A549 (cell line): ENCODE results near the gene ERGIC1. TPM values are rescaled to one million over a fixed set of nuclear protein-coding genes. Genes with fewer than 3 reads are reported as not detected.

ENCODE experiments used
- ATAC-seq, 2 experiments: fragments of 200-7000 bp in 1 of 2; fragments of >200 bp in 1 of 2; cut with Nextera tagmentation in 1 of 2; cut with Tn5 transposase in 1 of 2; 3 replicates each; pipeline versions ENCODE4 v1.8.0 to v1.9.1; 2018 to 2020; ENCODE audit warnings: mild to moderate bottlenecking in 1 of 2, moderate library complexity in 1 of 2
- CTCF ChIA-PET: fragments of 300-600 bp; sonication (Branson Sonifier 250); formaldehyde crosslinking; extraction: SDS; loops from one replicate; lab custom pipeline; 2021; ENCODE audit warnings: antibody characterized with exemption, inconsistent platforms; lab: Yijun Ruan, JAX
- POLR2A ChIA-PET: fragments of 350-600 bp; formaldehyde crosslinking; extraction: SDS; loops from one replicate; lab custom pipeline; 2021; ENCODE audit warnings: antibody characterized with exemption, inconsistent platforms; lab: Yijun Ruan, JAX
- DNase-seq, 2 experiments: peaks; one replicate each; pipeline versions ENCODE4 v3.0.0 to v3.0.0-alpha.2; 2011 to 2016; ENCODE audit warnings: low read depth in 1 of 2, low spot score in 1 of 2
- FAIRE-seq: peaks from 2 replicates; lab custom pipeline; 2011; peaks lifted over from hg19 to GRCh38; lab: Jason Lieb, UNC
- H3K27ac ChIP-seq, 2 experiments: fragments of >200 bp; sonication (Bioruptor Twin); formaldehyde crosslinking; 3 replicates each; pipeline ENCODE4 v1.5.1; 2016 to 2017
- H3K4me1 ChIP-seq: fragments of >200 bp; sonication (Bioruptor Twin); formaldehyde crosslinking; 3 replicates; pipeline ENCODE4 v1.6.1; 2016
- H3K4me2 ChIP-seq: fragments of >200 bp; sonication (Bioruptor Twin); formaldehyde crosslinking; 3 replicates; pipeline ENCODE4 v1.6.1; 2016
- H3K4me3 ChIP-seq: fragments of >200 bp; sonication (Bioruptor Twin); formaldehyde crosslinking; 3 replicates; pipeline ENCODE4 v1.5.1; 2016
- H3K9me3 ChIP-seq: fragments of >200 bp; sonication (Bioruptor Twin); formaldehyde crosslinking; 3 replicates; pipeline ENCODE4 v1.6.1; 2016
- CBX2 ChIP-seq: fragments of 200-600 bp; sonication (generic); IDR thresholded peaks from 2 replicates; pipeline ENCODE4 v1.6.1; 2016; ENCODE audit warnings: low read depth, mild to moderate bottlenecking, borderline replicate concordance
- CBX8 ChIP-seq: fragments of 200-600 bp; sonication (generic); IDR thresholded peaks from 2 replicates; pipeline ENCODE4 v1.6.1; 2016
- CEBPB ChIP-seq, 2 experiments: fragments of >200 bp in 1 of 2; sonication (Bioruptor Twin) in 1 of 2; formaldehyde crosslinking in 1 of 2; IDR thresholded peaks; 2 replicates each; pipeline ENCODE4 v1.6.1; 2012 to 2016
- CHD2 ChIP-seq: fragments of 150-350 bp; IDR thresholded peaks from 2 replicates; pipeline ENCODE4 v1.6.1; 2014; ENCODE audit warnings: low read length; ENCODE audit not compliant: partially characterized antibody
- CHD4 ChIP-seq: fragments of 200-600 bp; sonication (generic); IDR thresholded peaks from 2 replicates; pipeline ENCODE4 v1.6.1; 2016; ENCODE audit warnings: antibody characterized with exemption, mild to moderate bottlenecking, borderline replicate concordance
- ELK1 ChIP-seq: fragments of 150-350 bp; IDR thresholded peaks from 2 replicates; pipeline ENCODE4 v1.6.1; 2014; ENCODE audit warnings: low read depth, mild to moderate bottlenecking, low read length
- ESRRA ChIP-seq: fragments of 150-350 bp; IDR thresholded peaks from 2 replicates; pipeline ENCODE4 v1.6.1; 2014; ENCODE audit warnings: mild to moderate bottlenecking, low read length, borderline replicate concordance
- HEYL ChIP-seq: fragments of 250-450 bp; sonication (Bioruptor Pico); IDR thresholded peaks from 2 replicates; pipeline ENCODE4 v1.8.0; 2021; ENCODE audit warnings: mild to moderate bottlenecking, moderate library complexity
- HOXB13 ChIP-seq: fragments of 250-450 bp; sonication (Bioruptor Pico); IDR thresholded peaks from 2 replicates; pipeline ENCODE4 v1.5.0; 2020; ENCODE audit warnings: low read depth, mild to moderate bottlenecking, moderate library complexity
- JUNB ChIP-seq: fragments of >200 bp; sonication (Bioruptor Twin); formaldehyde crosslinking; IDR thresholded peaks from 2 replicates; pipeline ENCODE4 v1.6.1; 2016
- KDM1A ChIP-seq: fragments of 200-600 bp; sonication (generic); IDR thresholded peaks from 2 replicates; pipeline ENCODE4 v1.6.1; 2016; ENCODE audit warnings: low read depth, mild to moderate bottlenecking
- KDM5A ChIP-seq: fragments of 200-600 bp; sonication (generic); IDR thresholded peaks from 2 replicates; pipeline ENCODE4 v1.6.1; 2016; ENCODE audit warnings: antibody characterized with exemption, mild to moderate bottlenecking
- MAZ ChIP-seq: fragments of 150-350 bp; IDR thresholded peaks from 2 replicates; pipeline ENCODE4 v1.6.1; 2014; ENCODE audit warnings: antibody characterized with exemption, low read depth, low read length, borderline replicate concordance
- NPAS2 ChIP-seq: fragments of 250-450 bp; sonication (Bioruptor Pico); IDR thresholded peaks from 2 replicates; pipeline ENCODE4 v1.8.0; 2022; ENCODE audit warnings: mild to moderate bottlenecking, moderate library complexity, borderline replicate concordance
- NR3C1 ChIP-seq: fragments of >200 bp; sonication (Bioruptor Twin); formaldehyde crosslinking; IDR thresholded peaks from 3 replicates; pipeline ENCODE4 v1.6.1; 2017
- POLR2A ChIP-seq: IDR thresholded peaks from 2 replicates; pipeline ENCODE4 v1.6.1; 2012; ENCODE audit warnings: mild to moderate bottlenecking, low read length
- POLR2AphosphoS2 ChIP-seq: conservative IDR thresholded peaks from 2 replicates; pipeline ENCODE4 v1.6.1; 2012; ENCODE audit warnings: low read length, improper control_type of control experiment, inconsistent platforms
- RAD21 ChIP-seq, 2 experiments: fragments of >200 bp in 1 of 2; sonication (Bioruptor Twin) in 1 of 2; formaldehyde crosslinking in 1 of 2; IDR thresholded peaks in 1 of 2; conservative IDR thresholded peaks in 1 of 2; 2 replicates in 1 of 2; 3 replicates in 1 of 2; pipeline ENCODE4 v1.6.1; 2012 to 2018; ENCODE audit warnings: inconsistent platforms in 1 of 2
- RFX5 ChIP-seq: fragments of 450-650 bp; IDR thresholded peaks from 2 replicates; pipeline ENCODE4 v1.7.1; 2014; ENCODE audit warnings: antibody characterized with exemption, mild to moderate bottlenecking, moderate library complexity
- RNF2 ChIP-seq: fragments of 200-600 bp; sonication (generic); IDR thresholded peaks from 2 replicates; pipeline ENCODE4 v1.6.1; 2016; ENCODE audit warnings: low read depth, mild to moderate bottlenecking, antibody characterized with exemption, moderate library complexity, borderline replicate concordance
- SMC3 ChIP-seq: fragments of >200 bp; sonication (Bioruptor Twin); formaldehyde crosslinking; IDR thresholded peaks from 3 replicates; pipeline ENCODE4 v1.6.1; 2018; ENCODE audit warnings: inconsistent platforms
- SREBF2 ChIP-seq: fragments of 450-650 bp; IDR thresholded peaks from 2 replicates; pipeline ENCODE4 v1.6.1; 2014; ENCODE audit warnings: mild to moderate bottlenecking, moderate library complexity
- TFCP2L1 ChIP-seq: fragments of 250-450 bp; sonication (Bioruptor Pico); IDR thresholded peaks from 2 replicates; pipeline ENCODE4 v1.5.0; 2021; ENCODE audit warnings: mild to moderate bottlenecking
- TP53 ChIP-seq: fragments of 250-450 bp; sonication (Bioruptor Pico); IDR thresholded peaks from 2 replicates; pipeline ENCODE4 v1.5.0; 2021; ENCODE audit warnings: mild to moderate bottlenecking, moderate library complexity
- ZC3H11A ChIP-seq: fragments of 450-650 bp; IDR thresholded peaks from 2 replicates; pipeline ENCODE4 v1.6.1; 2014; ENCODE audit warnings: antibody characterized with exemption, mild to moderate bottlenecking
- ZFP36 ChIP-seq: fragments of 450-650 bp; IDR thresholded peaks from 2 replicates; pipeline ENCODE4 v1.6.1; 2014; ENCODE audit warnings: borderline replicate concordance; ENCODE audit not compliant: partially characterized antibody
- ZNF302 ChIP-seq: fragments of 250-450 bp; sonication (Bioruptor Pico); IDR thresholded peaks from 2 replicates; pipeline ENCODE4 v1.9.0; 2021; ENCODE audit warnings: inconsistent platforms, mild to moderate bottlenecking, moderate library complexity
- WGBS: methylation state at CpG from one replicate; pipeline ENCODE4 v1.1.6; 2017; ENCODE audit errors: missing lambda C conversion rate; 5-methylcytosine and 5-hydroxymethylcytosine counted together
- polyA plus RNA-seq, 4 experiments: library from polyadenylated mRNA; depleted of rRNA in 3 of 4; stranded (reverse); fragments of >200 nt; fragmentation: RNase III in 1 of 4; extraction: RNeasy Plus Mini Kit Qiagen cat#74134 plus additional on column Dnase treatment in 1 of 4; gene quantifications; 2 replicates in 3 of 4; 3 replicates in 1 of 4; pipeline ENCODE4 v1.2.3, GENCODE V29; 2011 to 2017
- TF ChIP-seq, protein P1 (sequence below): fragments of 450-650 bp; IDR thresholded peaks from 2 replicates; pipeline ENCODE4 v1.6.1; 2014; ENCODE audit warnings: antibody characterized with exemption
- TF ChIP-seq, protein P2 (sequence below): IDR thresholded peaks from 2 replicates; pipeline ENCODE4 v1.6.1; 2012
- TF ChIP-seq, protein P3 (sequence below): IDR thresholded peaks from 2 replicates; pipeline ENCODE4 v1.6.1; 2012; ENCODE audit warnings: low read depth, borderline replicate concordance
- TF ChIP-seq, protein P4 (sequence below): fragments of >200 bp; sonication (Bioruptor Twin); formaldehyde crosslinking; IDR thresholded peaks from 2 replicates; pipeline ENCODE4 v1.6.1; 2016
- TF ChIP-seq, protein P5 (sequence below): fragments of 250-450 bp; sonication (Bioruptor Pico); IDR thresholded peaks from 2 replicates; pipeline ENCODE4 v1.5.0; 2020; ENCODE audit warnings: low read depth, mild to moderate bottlenecking, moderate library complexity

The ERGIC1 gene
- polyA plus RNA-seq, 2 of the 4 experiments (the other 2 are of a cell fraction), result 176 to 304 TPM

GRCh38 chr5:172901788-172902496 is 67.9 kb downstream of the ERGIC1 start (continued):
- peak; percentile 99 for TF ChIP-seq HOXB13 (CRISPR knock-in tag)
- TF ChIP-seq ZFP36, result no peak
- no peak for TF ChIP-seq CHD2
- 0 out of 2 replicates have a peak, but pooled peaks have one; percentile 33 for TF ChIP-seq KDM1A
- no peak for TF ChIP-seq RFX5
- no peak for TF ChIP-seq CBX2
- peak in 1 of 2 experiments; percentile 16; a peak in 1 of 5 replicates for TF ChIP-seq RAD21 (conservative IDR thresholded peaks at IDR 0.05 in 1 of 2, IDR thresholded peaks at IDR 0.05 in 1 of 2)
- no peak for TF ChIP-seq SMC3
- TF ChIP-seq ZC3H11A, result no peak
- 0 out of 4 replicates have a peak, but pooled peaks of 1 of the 2 experiments have one; percentile 17 for TF ChIP-seq CEBPB (IDR thresholded peaks at IDR 0.05)
- no peak for TF ChIP-seq POLR2AphosphoS2
- TF ChIP-seq, protein P1, sequence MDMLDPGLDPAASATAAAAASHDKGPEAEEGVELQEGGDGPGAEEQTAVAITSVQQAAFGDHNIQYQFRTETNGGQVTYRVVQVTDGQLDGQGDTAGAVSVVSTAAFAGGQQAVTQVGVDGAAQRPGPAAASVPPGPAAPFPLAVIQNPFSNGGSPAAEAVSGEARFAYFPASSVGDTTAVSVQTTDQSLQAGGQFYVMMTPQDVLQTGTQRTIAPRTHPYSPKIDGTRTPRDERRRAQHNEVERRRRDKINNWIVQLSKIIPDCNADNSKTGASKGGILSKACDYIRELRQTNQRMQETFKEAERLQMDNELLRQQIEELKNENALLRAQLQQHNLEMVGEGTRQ, result no peak
- no peak for TF ChIP-seq JUNB
- peak; percentile 95 for TF ChIP-seq HEYL
- TF ChIP-seq, protein P2, sequence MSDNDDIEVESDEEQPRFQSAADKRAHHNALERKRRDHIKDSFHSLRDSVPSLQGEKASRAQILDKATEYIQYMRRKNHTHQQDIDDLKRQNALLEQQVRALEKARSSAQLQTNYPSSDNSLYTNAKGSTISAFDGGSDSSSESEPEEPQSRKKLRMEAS, result no peak
- TF ChIP-seq, protein P3, sequence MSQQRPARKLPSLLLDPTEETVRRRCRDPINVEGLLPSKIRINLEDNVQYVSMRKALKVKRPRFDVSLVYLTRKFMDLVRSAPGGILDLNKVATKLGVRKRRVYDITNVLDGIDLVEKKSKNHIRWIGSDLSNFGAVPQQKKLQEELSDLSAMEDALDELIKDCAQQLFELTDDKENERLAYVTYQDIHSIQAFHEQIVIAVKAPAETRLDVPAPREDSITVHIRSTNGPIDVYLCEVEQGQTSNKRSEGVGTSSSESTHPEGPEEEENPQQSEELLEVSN, result 0 out of 2 replicates have a peak, but pooled peaks have one; percentile 4
- TF ChIP-seq TP53 (CRISPR knock-in tag), result peak; percentile 69; the same call in 1 of the 2 replicates
- TF ChIP-seq ZNF302 (CRISPR knock-in tag), result peak; percentile 84
- TF ChIP-seq ELK1, result no peak
- TF ChIP-seq NR3C1, result no peak
- TF ChIP-seq, all 56 proteins: peak for 22

GRCh38 chr5:172902497-172903472 is 68.7 kb downstream of the ERGIC1 start:
- peak overlapping the region; percentile 66 for H3K4me2 ChIP-seq
- ChIA-PET POLR2A (interaction anchor here (1.0 to 2.1 kb wide), 7 partner anchors 17 to 188 kb away, joined by 3 to 12 read pairs (median 3); partner anchors contain the start of gene DUSP1), CTCF (interaction anchor here (0.6 to 12.0 kb wide), 21 partner anchors 9 to 196 kb away, joined by 3 to 131 read pairs (median 4); partner anchors contain the start of gene DUSP1)
- DNase-seq, result peak; percentile 82 to 99
- no peaks in the 10 kb centered on the region for H3K9me3 ChIP-seq
- no peak overlapping the region for H3K4me3 ChIP-seq
- peak overlapping the region; percentile 99 to 100 for H3K27ac ChIP-seq
- no peak for FAIRE-seq
- WGBS, result 4% methylated on average over 21 of the region's 25 CpGs
- peak; percentile 48 to 65 for ATAC-seq
- H3K4me1 ChIP-seq, result peaks cover 98% of the 10 kb centered on the region
- TF ChIP-seq, protein P2, result peak; percentile 95
- peak; percentile 78 to 90 for TF ChIP-seq RAD21 (conservative IDR thresholded peaks at IDR 0.05 in 1 of 2, IDR thresholded peaks at IDR 0.05 in 1 of 2)
- TF ChIP-seq CHD4, result no peak
- TF ChIP-seq, protein P4, sequence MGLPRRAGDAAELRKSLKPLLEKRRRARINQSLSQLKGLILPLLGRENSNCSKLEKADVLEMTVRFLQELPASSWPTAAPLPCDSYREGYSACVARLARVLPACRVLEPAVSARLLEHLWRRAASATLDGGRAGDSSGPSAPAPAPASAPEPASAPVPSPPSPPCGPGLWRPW, result peak; percentile 29; the same call in 1 of the 2 replicates
- peak; percentile 50; the same call in 1 of the 2 replicates for TF ChIP-seq NPAS2 (CRISPR knock-in tag)
- TF ChIP-seq ESRRA, result peak; percentile 47; the same call in 1 of the 2 replicates
- TF ChIP-seq MAZ, result peak; percentile 28; the same call in 1 of the 2 replicates
- no peak for TF ChIP-seq KDM5A
- TF ChIP-seq, protein P5, sequence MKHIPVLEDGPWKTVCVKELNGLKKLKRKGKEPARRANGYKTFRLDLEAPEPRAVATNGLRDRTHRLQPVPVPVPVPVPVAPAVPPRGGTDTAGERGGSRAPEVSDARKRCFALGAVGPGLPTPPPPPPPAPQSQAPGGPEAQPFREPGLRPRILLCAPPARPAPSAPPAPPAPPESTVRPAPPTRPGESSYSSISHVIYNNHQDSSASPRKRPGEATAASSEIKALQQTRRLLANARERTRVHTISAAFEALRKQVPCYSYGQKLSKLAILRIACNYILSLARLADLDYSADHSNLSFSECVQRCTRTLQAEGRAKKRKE (CRISPR knock-in tag), result peak; percentile 93
- no peak for TF ChIP-seq SREBF2
- no peak for TF ChIP-seq RFX5
- no peak for TF ChIP-seq RNF2
- peak; percentile 7; the same call in 1 of the 2 replicates for TF ChIP-seq TFCP2L1 (CRISPR knock-in tag)
- no peak for TF ChIP-seq CBX8
- TF ChIP-seq, protein P3, result peak; percentile 16; the same call in 1 of the 2 replicates
- TF ChIP-seq POLR2A, result no peak
